Mesenchymal stem cell (in vitro differentiated cells and primary cell): Measurements from ENCODE around the gene URI1.

Source experiments
- DNase-seq: peaks from one replicate; pipeline ENCODE4 v3.0.0-alpha.2; 2013
- H2AFZ ChIP-seq: one replicate; pipeline ENCODE4 v1.6.1; 2013; ENCODE audit warnings: low read depth, mild to moderate bottlenecking, control low read depth, inconsistent platforms, low read length, moderate library complexity
- H2AK5ac ChIP-seq: 2 replicates; pipeline ENCODE4 v1.6.1; 2013; ENCODE audit warnings: low read length, moderate library complexity, mild to moderate bottlenecking, inconsistent platforms; ENCODE audit not compliant: severe bottlenecking
- H2BK120ac ChIP-seq: one replicate; pipeline ENCODE4 v1.6.1; 2013; ENCODE audit warnings: low read depth, mild to moderate bottlenecking, inconsistent platforms, low read length, moderate library complexity
- H2BK12ac ChIP-seq, 2 experiments: one replicate each; pipeline ENCODE4 v1.6.1; 2013; ENCODE audit warnings: inconsistent platforms in 2 of 2, low read length in 2 of 2, mild to moderate bottlenecking in 2 of 2, moderate library complexity in 2 of 2, control low read depth in 1 of 2
- H2BK15ac ChIP-seq: one replicate; pipeline ENCODE4 v1.6.1; 2013; ENCODE audit warnings: mild to moderate bottlenecking, low read depth, inconsistent platforms; ENCODE audit not compliant: poor library complexity, severe bottlenecking
- H2BK5ac ChIP-seq: 2 replicates; pipeline ENCODE4 v1.6.1; 2013; ENCODE audit warnings: low read depth, mild to moderate bottlenecking, low read length, control low read depth, inconsistent platforms; ENCODE audit not compliant: poor library complexity, severe bottlenecking
- H3K14ac ChIP-seq, 2 experiments: one replicate each; pipeline ENCODE4 v1.6.1; 2013; ENCODE audit warnings: inconsistent platforms in 2 of 2, low read length in 2 of 2, control low read depth in 1 of 2, mild to moderate bottlenecking in 1 of 2, moderate library complexity in 1 of 2
- H3K18ac ChIP-seq, 2 experiments: one replicate each; pipeline ENCODE4 v1.6.1; 2013; ENCODE audit warnings: inconsistent platforms in 2 of 2, low read length in 2 of 2, control low read depth in 1 of 2, low read depth in 1 of 2, mild to moderate bottlenecking in 1 of 2
- H3K23ac ChIP-seq, 2 experiments: one replicate each; pipeline ENCODE4 v1.6.1; 2013; ENCODE audit warnings: inconsistent platforms in 2 of 2, low read length in 2 of 2, mild to moderate bottlenecking in 2 of 2, moderate library complexity in 2 of 2, control low read depth in 1 of 2
- H3K27ac ChIP-seq: 2 replicates; pipeline ENCODE4 v1.5.1; 2013; ENCODE audit warnings: mild to moderate bottlenecking, moderate library complexity, low read length, control low read depth, inconsistent platforms; ENCODE audit not compliant: poor library complexity, severe bottlenecking
- H3K27me3 ChIP-seq, 2 experiments: 2 replicates each; pipeline versions ENCODE4 v1.6.1 to v1.7.0; 2013; ENCODE audit warnings: low read length in 2 of 2, mild to moderate bottlenecking in 2 of 2, moderate library complexity in 2 of 2, control low read depth in 1 of 2, inconsistent platforms in 1 of 2; ENCODE audit not compliant: control insufficient read depth in 1 of 2, insufficient read depth in 1 of 2
- H3K36me3 ChIP-seq, 2 experiments: 2 replicates each; pipeline versions ENCODE4 v1.6.1 to v1.7.0; 2013; ENCODE audit warnings: low read length in 2 of 2, control low read depth in 1 of 2, inconsistent platforms in 1 of 2, low read depth in 1 of 2, mild to moderate bottlenecking in 1 of 2; ENCODE audit not compliant: insufficient read depth in 2 of 2, control insufficient read depth in 1 of 2
- H3K4ac ChIP-seq, 2 experiments: one replicate each; pipeline ENCODE4 v1.6.1; 2013; ENCODE audit warnings: inconsistent platforms in 2 of 2, low read length in 2 of 2, mild to moderate bottlenecking in 2 of 2, moderate library complexity in 2 of 2, control low read depth in 1 of 2, low read depth in 1 of 2
- H3K4me1 ChIP-seq: 2 replicates; pipeline ENCODE4 v1.6.1; 2013; ENCODE audit warnings: low read depth, low read length, control low read depth; ENCODE audit not compliant: control insufficient read depth, insufficient read depth
- H3K4me2 ChIP-seq: 2 replicates; pipeline ENCODE4 v1.6.1; 2013; ENCODE audit warnings: low read length, mild to moderate bottlenecking, inconsistent platforms; ENCODE audit not compliant: poor library complexity, severe bottlenecking
- H3K4me3 ChIP-seq, 2 experiments: 2 replicates each; pipeline versions ENCODE4 v1.5.1 to v1.7.0; 2013; ENCODE audit warnings: low read length in 2 of 2, mild to moderate bottlenecking in 2 of 2, control low read depth in 1 of 2, low read depth in 1 of 2; ENCODE audit not compliant: insufficient read depth in 1 of 2
- H3K79me1 ChIP-seq: replicated peaks from 2 replicates; pipeline ENCODE4 v1.6.1; 2013; ENCODE audit warnings: mild to moderate bottlenecking, control low read depth, low read length, inconsistent platforms; ENCODE audit not compliant: poor library complexity, severe bottlenecking
- H3K9ac ChIP-seq: 2 replicates; pipeline ENCODE4 v1.7.0; 2013; ENCODE audit warnings: mild to moderate bottlenecking, low read length, moderate library complexity
- H3K9me3 ChIP-seq: 2 replicates; pipeline ENCODE4 v1.7.0; 2013; ENCODE audit warnings: mild to moderate bottlenecking, low read length; ENCODE audit not compliant: control insufficient read depth
- H4K8ac ChIP-seq: one replicate; pipeline ENCODE4 v1.6.1; 2013; ENCODE audit warnings: inconsistent platforms, mild to moderate bottlenecking, low read length, moderate library complexity
- H4K91ac ChIP-seq: one replicate; pipeline ENCODE4 v1.6.1; 2013; ENCODE audit warnings: mild to moderate bottlenecking, low read length, inconsistent platforms
- WGBS: methylation state at CpG from one replicate; pipeline ENCODE4 v1.1.7; 2013; ENCODE audit warnings: mixed read lengths; 5-methylcytosine and 5-hydroxymethylcytosine counted together

Gene URI1

GRCh38 chr19:29917911-29918310, 24.1 kb upstream of the URI1 start:
- Histone ChIP-seq H3K36me3 (no peaks in the 10 kb centered on the region), H3K23ac (no peak overlapping the region), H4K8ac (no peak overlapping the region), H3K79me1 (no peaks in the 10 kb centered on the region), H2AK5ac (no peak overlapping the region), H3K18ac (no peak overlapping the region), H3K4ac (no peak overlapping the region), H3K14ac (no peak overlapping the region), H3K27me3 (peaks cover 0 to 6% of the 10 kb centered on the region in 2 experiments), H2AFZ (no peak overlapping the region), H3K4me2 (no peak overlapping the region), H3K9ac (no peak overlapping the region), H3K4me3 (no peak overlapping the region), H4K91ac (no peak overlapping the region), H3K9me3 (no peaks in the 10 kb centered on the region), H2BK12ac (no peak overlapping the region), H2BK15ac (no peak overlapping the region), H2BK5ac (no peak overlapping the region), H2BK120ac (no peak overlapping the region), H3K27ac (no peak overlapping the region), H3K4me1 (no peaks in the 10 kb centered on the region)
- 77% methylated on average over 7 of the region's 7 CpGs for WGBS
- no peak for DNase-seq

DNA sequence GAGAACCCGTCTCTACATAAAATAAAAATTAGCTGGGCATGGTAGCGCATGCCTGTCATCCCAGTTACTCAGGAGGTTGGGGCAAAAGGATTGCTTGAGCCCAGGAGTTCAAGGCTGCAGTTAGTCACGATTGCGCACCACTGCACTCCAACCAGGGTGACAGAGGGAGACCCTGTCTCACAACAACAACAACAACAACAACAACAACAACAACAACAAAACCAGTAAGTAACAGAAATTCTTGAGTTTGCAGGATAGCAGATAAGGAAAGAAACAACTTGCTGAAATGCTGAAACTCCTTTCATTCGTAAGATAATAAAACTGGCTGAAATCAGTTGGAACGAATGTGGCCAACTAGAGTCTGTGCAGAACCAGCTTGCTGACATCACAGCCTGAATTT, 23.1 kb upstream of the URI1 start:
- H2BK5ac ChIP-seq: no peak overlapping the region

GRCh38 chr19:29922972-29923371, 19.1 kb upstream of the URI1 start:
- Histone ChIP-seq H3K36me3 (no peaks in the 10 kb centered on the region), H3K4me3 (no peak overlapping the region), H3K4ac (no peak overlapping the region), H3K14ac (no peak overlapping the region), H3K9me3 (no peaks in the 10 kb centered on the region), H4K8ac (no peak overlapping the region), H3K18ac (no peak overlapping the region), H2BK12ac (no peak overlapping the region), H4K91ac (no peak overlapping the region), H3K79me1 (no peaks in the 10 kb centered on the region), H2BK5ac (no peak overlapping the region), H2BK15ac (no peak overlapping the region), H2AFZ (no peak overlapping the region), H3K4me2 (no peak overlapping the region), H3K4me1 (no peaks in the 10 kb centered on the region), H3K27ac (no peak overlapping the region), H3K27me3 (peaks cover 0 to 17% of the 10 kb centered on the region in 2 experiments), H2BK120ac (no peak overlapping the region), H3K23ac (no peak overlapping the region), H2AK5ac (no peak overlapping the region), H3K9ac (no peak overlapping the region)
- no peak for DNase-seq
- WGBS: 84% methylated on average over 4 of the region's 4 CpGs

More for the DNA sequence above, 23.1 kb upstream of the URI1 start:
- no peaks in the 10 kb centered on the region for H3K79me1 ChIP-seq
- H3K27ac ChIP-seq: no peak overlapping the region
- H3K14ac ChIP-seq: no peak overlapping the region
- no peak overlapping the region for H2BK12ac ChIP-seq
- WGBS: 89% methylated on average over 6 of the region's 6 CpGs
- no peaks in the 10 kb centered on the region for H3K9me3 ChIP-seq
- no peak for DNase-seq
- H4K91ac ChIP-seq: no peak overlapping the region
- H3K4ac ChIP-seq: no peak overlapping the region
- no peaks in the 10 kb centered on the region for H3K4me1 ChIP-seq
- H2AK5ac ChIP-seq: no peak overlapping the region
- H4K8ac ChIP-seq: no peak overlapping the region
- H2BK15ac ChIP-seq: no peak overlapping the region
- no peak overlapping the region for H2BK120ac ChIP-seq
- H3K9ac ChIP-seq: no peak overlapping the region
- peaks cover 0 to 11% of the 10 kb centered on the region in 2 experiments for H3K27me3 ChIP-seq
- no peaks in the 10 kb centered on the region for H3K36me3 ChIP-seq
- H3K23ac ChIP-seq: no peak overlapping the region
- no peak overlapping the region for H3K4me3 ChIP-seq
- no peak overlapping the region for H3K18ac ChIP-seq
- H3K4me2 ChIP-seq: no peak overlapping the region
- no peak overlapping the region for H2AFZ ChIP-seq

DNA sequence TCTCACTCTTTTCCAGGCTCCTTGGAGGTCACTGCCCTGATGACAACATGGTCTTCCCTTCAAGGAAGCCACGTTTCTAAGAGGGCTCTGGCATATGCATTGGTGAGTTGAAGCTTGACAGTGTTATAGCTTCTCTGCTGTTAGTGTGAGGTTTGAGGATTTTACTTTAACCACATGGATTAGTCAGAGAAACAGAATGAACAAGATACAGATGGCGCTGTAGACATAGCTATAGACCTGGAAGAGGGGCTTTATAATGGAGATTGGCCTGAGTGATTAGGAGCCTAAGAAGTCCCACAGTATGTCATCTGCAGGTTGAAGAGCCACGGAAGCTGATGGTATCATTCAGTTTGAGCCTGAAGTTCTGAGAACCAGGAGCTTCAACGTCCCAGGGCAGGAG, 18.4 kb upstream of the URI1 start:
- no peak for DNase-seq
- Histone ChIP-seq H3K4me3 (no peak overlapping the region), H3K79me1 (no peaks in the 10 kb centered on the region), H3K4ac (no peak overlapping the region), H2BK120ac (no peak overlapping the region), H3K14ac (no peak overlapping the region), H4K8ac (no peak overlapping the region), H3K18ac (no peak overlapping the region), H2AK5ac (no peak overlapping the region), H2BK15ac (no peak overlapping the region), H2AFZ (no peak overlapping the region), H3K4me1 (no peaks in the 10 kb centered on the region), H3K23ac (no peak overlapping the region), H2BK5ac (no peak overlapping the region), H2BK12ac (no peak overlapping the region), H3K9ac (no peak overlapping the region), H3K36me3 (no peaks in the 10 kb centered on the region), H4K91ac (no peak overlapping the region), H3K27me3 (peaks cover 3 to 17% of the 10 kb centered on the region in 2 experiments), H3K9me3 (no peaks in the 10 kb centered on the region), H3K4me2 (no peak overlapping the region), H3K27ac (no peak overlapping the region)
- WGBS: 50% methylated on average over 4 of the region's 4 CpGs
